AG09309 (cell line): Measurements from ENCODE around the gene PET117.

ENCODE experiments used
- DNase-seq: peaks from one replicate; pipeline ENCODE4 v3.0.0-alpha.2; 2010; ENCODE audit warnings: low read depth
- H3K4me3 ChIP-seq: 2 replicates; pipeline ENCODE4 v1.5.1; 2011; ENCODE audit warnings: mild to moderate bottlenecking, low read depth, low read length, moderate library complexity; ENCODE audit not compliant: control insufficient read depth
- TF ChIP-seq, protein P1 (sequence below): IDR thresholded peaks from 2 replicates; pipeline ENCODE4 v1.5.1; 2011; ENCODE audit warnings: mild to moderate bottlenecking, low read depth, low read length, inconsistent platforms; ENCODE audit not compliant: insufficient read depth, control insufficient read depth; ENCODE audit errors: missing control alignments

The PET117 gene

DNA sequence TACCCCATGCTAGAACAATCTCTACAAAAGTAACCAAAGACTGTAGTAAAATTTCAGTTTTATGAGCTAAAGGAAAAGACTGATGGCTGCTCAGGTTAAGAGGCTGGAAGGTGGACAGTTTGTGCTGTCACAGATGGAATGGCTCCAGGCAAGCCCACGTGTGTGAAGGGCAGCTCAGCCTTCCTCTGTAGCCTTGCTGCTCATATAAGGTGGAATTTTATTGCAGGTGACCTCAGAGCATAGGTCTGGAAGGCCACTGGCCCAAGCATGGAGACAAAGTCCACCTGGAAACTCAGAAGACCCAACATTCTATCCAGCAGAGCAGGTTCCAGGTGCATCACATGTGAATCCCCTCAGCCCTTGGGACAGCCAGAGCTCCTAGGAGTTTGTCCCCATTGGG lies 53.6 kb downstream of the PET117 start:
- TF ChIP-seq, protein P1, sequence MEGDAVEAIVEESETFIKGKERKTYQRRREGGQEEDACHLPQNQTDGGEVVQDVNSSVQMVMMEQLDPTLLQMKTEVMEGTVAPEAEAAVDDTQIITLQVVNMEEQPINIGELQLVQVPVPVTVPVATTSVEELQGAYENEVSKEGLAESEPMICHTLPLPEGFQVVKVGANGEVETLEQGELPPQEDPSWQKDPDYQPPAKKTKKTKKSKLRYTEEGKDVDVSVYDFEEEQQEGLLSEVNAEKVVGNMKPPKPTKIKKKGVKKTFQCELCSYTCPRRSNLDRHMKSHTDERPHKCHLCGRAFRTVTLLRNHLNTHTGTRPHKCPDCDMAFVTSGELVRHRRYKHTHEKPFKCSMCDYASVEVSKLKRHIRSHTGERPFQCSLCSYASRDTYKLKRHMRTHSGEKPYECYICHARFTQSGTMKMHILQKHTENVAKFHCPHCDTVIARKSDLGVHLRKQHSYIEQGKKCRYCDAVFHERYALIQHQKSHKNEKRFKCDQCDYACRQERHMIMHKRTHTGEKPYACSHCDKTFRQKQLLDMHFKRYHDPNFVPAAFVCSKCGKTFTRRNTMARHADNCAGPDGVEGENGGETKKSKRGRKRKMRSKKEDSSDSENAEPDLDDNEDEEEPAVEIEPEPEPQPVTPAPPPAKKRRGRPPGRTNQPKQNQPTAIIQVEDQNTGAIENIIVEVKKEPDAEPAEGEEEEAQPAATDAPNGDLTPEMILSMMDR = no peak
- no peak for DNase-seq
- no peak overlapping the region for H3K4me3 ChIP-seq
